ENCODE data around the gene COA3. TPM values are rescaled to one million over a fixed set of nuclear protein-coding genes. Genes with fewer than 3 reads are reported as not detected.

COA3 gene
- total RNA-seq, 4 donors from 2014 or later = 128 to 400 (median 171) TPM

Small RNA genes within 50 kb of the gene (small RNA-seq; reads per million reads assigned to genes)
- gene HMGN2P15 (0 reads per million in 4 donors), gene MIR6781 (0 reads per million in 4 donors)

Other genes starting within 250 kb of the COA3 start
- gene HSD17B1, start 245.8 kb downstream of the COA3 start, total RNA-seq = 1 to 10 TPM in 1 of 4 donors, under 1 TPM in 2, not detected in 1; 0.41 to 2.2 (median 0.95) TPM
- gene COASY, start 236.6 kb downstream of the COA3 start, total RNA-seq = 10 to 100 TPM; 46.4 to 91.7 (median 57.6) TPM
- 100 to 1,000 TPM in 3 of 4 donors, 10 to 100 TPM in 1; 81.3 to 191 (median 143) TPM for gene MLX, start 231.6 kb downstream of the COA3 start, total RNA-seq
- gene PSMC3IP, start 221.0 kb downstream of the COA3 start, total RNA-seq = 1 to 10 TPM in 2 of 4 donors, under 1 TPM in 1, not detected in 1; 0.96 to 2.6 (median 1.3) TPM
- 10 to 100 TPM; 47.2 to 71.8 (median 59.0) TPM for gene RETREG3, start 189.3 kb downstream of the COA3 start, total RNA-seq
- gene TUBG1, start 189.0 kb downstream of the COA3 start, total RNA-seq = 10 to 100 TPM in 2 of 4 donors, 1 to 10 TPM in 2; 6.0 to 27.7 (median 14.3) TPM
- 10 to 100 TPM in 3 of 4 donors, 1 to 10 TPM in 1; 9.6 to 53.1 (median 26.7) TPM for gene TUBG2, start 139.4 kb downstream of the COA3 start, total RNA-seq
- 10 to 100 TPM in 2 of 4 donors, 1 to 10 TPM in 2; 5.8 to 29.9 (median 9.9) TPM for gene PLEKHH3, start 121.7 kb downstream of the COA3 start, total RNA-seq
- gene CCR10, start 116.9 kb downstream of the COA3 start, total RNA-seq = 1 to 10 TPM in 1 of 4 donors, under 1 TPM in 1, not detected in 2; 0.82 to 3.5 TPM
- gene CNTNAP1, start 116.2 kb downstream of the COA3 start, total RNA-seq = 10 to 100 TPM in 2 of 4 donors, 1 to 10 TPM in 2; 3.7 to 43.8 (median 10.1) TPM
- gene EZH1, start 53.7 kb downstream of the COA3 start, total RNA-seq = 100 to 1,000 TPM in 1 of 4 donors, 10 to 100 TPM in 3; 30.4 to 159 (median 43.4) TPM
- 10 to 100 TPM in 2 of 4 donors, 1 to 10 TPM in 2; 6.1 to 88.0 (median 23.4) TPM for gene RAMP2, start 37.5 kb downstream of the COA3 start, total RNA-seq
- 100 to 1,000 TPM in 1 of 4 donors, 10 to 100 TPM in 3; 58.3 to 111 (median 79.7) TPM for gene VPS25, start 25.3 kb downstream of the COA3 start, total RNA-seq
- 10 to 100 TPM; 17.9 to 87.6 (median 40.9) TPM for gene WNK4, start 18.1 kb downstream of the COA3 start, total RNA-seq
- gene CNTD1, start 157 bp upstream of the COA3 start, total RNA-seq = 1 to 10 TPM in 1 of 4 donors, under 1 TPM in 1, not detected in 2; 0.48 to 1.5 TPM
- gene BECN1, start 25.6 kb upstream of the COA3 start, total RNA-seq = 100 to 1,000 TPM in 3 of 4 donors, 10 to 100 TPM in 1; 78.2 to 199 (median 120) TPM
- gene PSME3, start 34.7 kb upstream of the COA3 start, total RNA-seq = 100 to 1,000 TPM in 1 of 4 donors, 10 to 100 TPM in 3; 37.0 to 131 (median 60.4) TPM
- 1 to 10 TPM in 2 of 4 donors, under 1 TPM in 2; 0.55 to 6.0 (median 1.1) TPM for gene AOC2, start 45.9 kb upstream of the COA3 start, total RNA-seq
- 100 to 1,000 TPM in 1 of 4 donors, 10 to 100 TPM in 3; 14.3 to 134 (median 35.2) TPM for gene AOC3, start 52.5 kb upstream of the COA3 start, total RNA-seq
- gene G6PC1, start 102.1 kb upstream of the COA3 start, total RNA-seq = under 1 TPM in 2 of 4 donors, not detected in 2; 0.32 to 0.68 TPM
- gene AARSD1, start 165.8 kb upstream of the COA3 start, total RNA-seq = 10 to 100 TPM in 2 of 4 donors, 1 to 10 TPM in 2; 2.6 to 21.9 (median 9.5) TPM
- gene PTGES3L, start 181.4 kb upstream of the COA3 start, total RNA-seq = 1 to 10 TPM in 3 of 4 donors, not detected in 1; 3.4 to 8.3 (median 5.1) TPM
- 10 to 100 TPM; 18.1 to 43.8 (median 27.8) TPM for gene RUNDC1, start 181.9 kb upstream of the COA3 start, total RNA-seq
- gene RPL27, start 199.7 kb upstream of the COA3 start, total RNA-seq = 100 to 1,000 TPM; 243 to 836 (median 677) TPM
- 10 to 100 TPM; 11.5 to 81.1 (median 47.2) TPM for gene IFI35, start 208.1 kb upstream of the COA3 start, total RNA-seq
- 10 to 100 TPM; 26.2 to 94.1 (median 65.7) TPM for gene VAT1, start 223.7 kb upstream of the COA3 start, total RNA-seq
- under 1 TPM in 2 of 4 donors, not detected in 2; 0.41 to 0.64 TPM for gene RND2, start 226.5 kb upstream of the COA3 start, total RNA-seq